ENCODE results near the gene TNS1.

TNS1 gene

GRCh38 chr2:217998926-217999594 is 3.7 kb downstream of the TNS1 start:
- no peak for DNase-seq

- no peak for DNase-seq
Measured at GRCh38 chr2:217997510-217997909, 5.3 kb downstream of the TNS1 start.

- DNase-seq, result no peak
Measured at GRCh38 chr2:217996361-217996760, 6.4 kb downstream of the TNS1 start.

DNA sequence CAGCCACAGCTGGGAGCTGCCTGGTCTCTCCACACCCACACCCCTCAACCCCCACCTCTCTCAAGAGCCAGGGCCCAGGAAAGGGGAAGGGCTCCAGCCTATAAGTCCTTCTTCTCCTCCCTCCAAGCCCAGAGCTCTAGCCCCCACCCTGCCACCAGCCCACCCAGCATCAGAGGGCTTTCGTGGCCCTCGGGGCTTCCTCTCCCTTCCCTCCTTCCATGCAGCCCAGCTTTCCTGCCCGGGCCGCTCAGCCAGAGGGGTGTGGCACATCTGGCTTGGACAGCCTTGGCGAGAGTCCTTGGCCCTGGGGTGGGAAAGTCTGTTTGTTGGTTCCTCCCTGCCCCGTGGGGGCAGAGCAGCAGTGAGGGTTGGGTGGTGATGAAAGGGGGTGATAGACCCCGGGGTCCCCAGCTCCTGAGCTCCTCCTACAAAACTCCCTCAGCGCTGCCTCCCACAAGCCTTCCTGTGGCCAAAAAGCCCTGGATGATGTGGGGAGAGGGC is 7.0 kb downstream of the TNS1 start:
- no peak for DNase-seq

GRCh38 chr2:217994776-217995274 is 8.0 kb downstream of the TNS1 start:
- no peak for DNase-seq

- peak; percentile 4 to 22 (median 14) for DNase-seq
Measured at GRCh38 chr2:217993817-217994463, 8.9 kb downstream of the TNS1 start.

GRCh38 chr2:217993138-217993537 is 9.7 kb downstream of the TNS1 start:
- no peak for DNase-seq

GRCh38 chr2:217992061-217992460 is 10.7 kb downstream of the TNS1 start:
- DNase-seq, result no peak

GRCh38 chr2:217990791-217991465 is 11.9 kb downstream of the TNS1 start:
- no peak for DNase-seq

DNA sequence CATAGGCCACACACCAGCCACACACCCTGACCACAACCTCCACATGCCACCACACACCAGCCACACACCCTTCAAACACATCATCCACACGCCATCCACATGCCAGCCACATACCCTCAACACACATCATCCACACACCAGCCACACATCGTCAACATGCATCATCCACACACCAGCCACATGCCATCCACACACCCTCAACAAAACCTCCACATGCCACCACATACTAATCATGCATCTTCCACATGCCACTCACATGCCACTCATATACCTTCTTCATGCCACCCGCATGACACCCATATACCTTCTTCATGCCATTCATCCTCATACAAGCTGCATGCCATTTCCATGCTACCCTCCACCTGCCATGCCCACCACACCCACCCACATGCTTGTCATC is 12.4 kb downstream of the TNS1 start:
- no peak for DNase-seq

- no peak for DNase-seq
Measured at GRCh38 chr2:217989221-217989948, 13.4 kb downstream of the TNS1 start.

DNA sequence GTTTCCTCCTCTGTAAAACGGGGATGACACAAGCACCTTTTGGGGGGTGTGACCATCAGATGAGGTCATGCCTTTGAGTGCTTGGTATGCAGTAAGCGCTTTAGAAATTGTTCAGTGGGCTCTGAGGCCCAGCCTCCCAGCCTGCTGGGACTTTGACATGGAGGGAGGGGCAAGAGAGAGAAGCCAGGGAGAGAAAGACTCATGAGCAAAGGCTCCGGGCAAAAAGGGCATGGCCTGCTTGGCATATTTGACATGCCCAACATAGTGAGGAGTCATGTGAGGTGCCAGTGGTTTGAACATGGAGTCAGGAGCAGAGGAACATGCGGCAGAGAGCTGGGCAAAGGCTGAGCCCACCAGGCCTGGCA is 14.0 kb downstream of the TNS1 start:
- no peak for DNase-seq

DNA sequence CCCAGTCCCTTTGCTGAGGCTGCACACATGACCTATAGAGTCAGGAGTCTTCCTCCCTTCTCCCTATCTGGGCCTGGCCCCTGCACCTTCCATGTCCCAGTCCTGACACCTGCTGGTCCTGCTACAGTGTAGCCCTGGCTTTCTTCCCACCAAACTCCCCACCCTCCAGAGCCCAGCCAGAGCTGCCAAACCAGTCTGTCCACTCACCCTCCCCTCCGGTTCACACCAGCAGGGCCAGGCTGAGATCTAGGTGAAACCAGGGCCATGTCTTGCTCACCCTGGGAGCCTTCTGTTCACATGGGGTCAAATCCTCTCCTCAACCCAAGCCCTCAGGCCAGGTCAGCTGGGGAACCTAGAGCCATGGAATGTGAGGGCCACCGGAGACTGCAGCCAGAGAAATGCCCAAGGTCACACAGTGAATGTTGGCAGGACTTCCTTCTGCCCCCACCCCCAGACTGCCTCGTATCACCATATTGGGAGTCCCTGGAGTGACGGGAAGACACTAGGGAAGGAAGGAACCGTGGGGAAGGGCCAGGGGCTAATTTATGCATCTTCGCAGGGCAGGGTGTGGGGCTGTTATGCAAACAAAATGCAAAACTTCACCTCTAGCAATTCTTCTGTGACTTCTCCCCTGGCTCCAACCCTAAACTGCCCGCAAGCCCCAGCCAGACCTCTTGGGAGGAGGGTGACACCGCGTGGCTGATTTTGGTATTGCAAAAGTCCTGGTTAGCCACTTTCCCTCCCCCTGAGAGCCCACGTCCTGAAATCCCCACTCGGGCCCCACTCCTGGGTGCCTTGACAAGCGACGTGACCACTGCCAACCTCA is 14.6 kb downstream of the TNS1 start:
- DNase-seq, result peak in 3 of 4 experiments; percentile 9 to 46 (median 12)

- no peak for DNase-seq
Measured at GRCh38 chr2:217987391-217987790, 15.4 kb downstream of the TNS1 start.

DNA sequence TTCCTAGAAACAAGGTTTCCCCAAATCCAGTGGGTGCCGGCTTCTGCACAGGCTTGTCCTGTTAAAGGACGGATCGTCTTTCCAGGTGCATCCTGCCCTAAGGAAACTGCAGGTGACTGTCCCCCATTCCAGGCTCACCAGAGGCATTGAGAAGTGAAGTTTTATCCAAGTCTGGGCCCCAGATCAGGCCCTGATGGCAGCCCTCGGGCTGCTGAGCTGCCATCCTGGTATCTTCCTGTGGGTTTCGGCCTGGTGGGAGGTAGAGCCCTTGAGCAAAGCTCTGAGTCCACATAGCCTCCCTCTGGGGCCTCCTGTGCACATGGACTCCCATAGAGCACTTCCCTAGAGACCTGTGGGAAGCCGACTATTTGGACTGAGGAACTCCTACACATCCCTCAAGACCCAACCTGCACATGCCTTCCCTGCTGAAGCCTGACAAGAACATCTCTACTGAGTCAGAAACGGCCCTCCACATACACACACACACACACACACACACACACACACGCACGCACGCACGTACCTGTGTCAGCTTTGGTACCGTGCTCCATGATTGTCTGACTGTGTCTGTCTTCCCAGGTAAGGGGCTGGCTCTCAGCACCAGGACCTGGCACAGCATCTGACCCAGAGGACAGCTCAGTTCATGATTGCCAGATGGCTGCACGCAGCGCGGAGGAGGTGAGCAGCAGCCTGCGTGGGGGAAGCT is 16.4 kb downstream of the TNS1 start:
- DNase-seq, result no peak

GRCh38 chr2:217983276-217984233 is 19.2 kb downstream of the TNS1 start:
- DNase-seq, result no peak

DNA sequence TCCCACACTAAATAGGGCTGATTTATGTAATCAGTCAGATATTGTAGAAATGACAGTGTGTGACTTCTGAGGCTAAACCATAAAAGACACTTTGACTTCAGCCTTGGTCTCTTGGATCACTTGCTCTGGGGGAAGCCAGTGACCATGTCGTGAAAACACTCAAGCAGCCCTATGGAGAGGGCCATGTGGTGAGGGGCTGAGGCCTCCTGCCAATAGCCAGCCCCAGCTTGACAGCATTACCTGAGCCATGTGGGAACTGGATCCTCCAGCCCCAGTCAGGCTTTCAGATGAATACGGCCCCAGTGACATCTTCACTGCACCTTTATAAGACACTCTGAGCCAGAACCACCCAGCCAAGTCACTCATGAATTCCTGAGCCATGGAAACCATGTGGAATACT is 20.8 kb downstream of the TNS1 start:
- no peak for DNase-seq

DNA sequence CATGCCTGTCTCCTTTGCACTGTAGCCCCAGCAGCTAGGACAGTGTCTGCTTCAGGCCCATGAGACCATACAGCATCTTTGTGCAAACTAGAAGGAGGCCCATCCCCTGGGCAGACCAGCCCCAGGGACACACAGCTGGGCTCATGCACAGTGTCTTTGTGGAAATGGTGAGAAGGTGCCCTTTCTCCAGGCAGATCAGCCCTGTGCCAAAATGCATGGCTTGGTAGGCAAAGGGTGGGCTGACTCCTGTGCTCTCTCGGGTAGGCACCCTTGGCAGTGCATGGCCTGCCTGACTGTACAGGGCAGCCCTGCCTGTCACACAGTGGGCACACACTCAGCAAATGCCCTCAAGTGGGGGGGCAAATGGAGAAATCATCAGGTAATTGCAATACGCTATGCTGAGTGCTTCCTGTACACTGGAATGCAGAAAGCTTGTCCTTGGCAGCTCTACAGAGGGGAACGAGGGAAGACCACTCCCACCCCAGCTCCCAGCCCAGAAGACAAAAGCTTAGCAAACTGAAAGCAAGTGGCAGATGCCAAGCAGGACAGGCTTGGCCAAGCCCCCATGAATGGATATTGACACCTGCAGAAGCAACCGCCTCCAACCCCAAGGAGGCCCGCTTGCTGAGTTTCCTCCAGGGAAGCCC is 21.6 kb downstream of the TNS1 start:
- no peak for DNase-seq

GRCh38 chr2:217980591-217980990 is 22.2 kb downstream of the TNS1 start:
- DNase-seq, result no peak

GRCh38 chr2:217980036-217980435 is 22.8 kb downstream of the TNS1 start:
- no peak for DNase-seq

Data from activated CD4-positive, CD25-positive, alpha-beta regulatory T cell (primary cell).